ENCODE measurements around the gene MCTS1.

GRCh38 chrX:120612086-120612485 lies 8.2 kb downstream of the MCTS1 start:
- no peak for TF ChIP-seq POLR2A (IDR thresholded peaks at IDR 0.05)
- no peak for TF ChIP-seq CTCF (IDR thresholded peaks at IDR 0.05)

Measured in vagina (tissue), 2 donors.